Measurements from ENCODE around the gene INSC.

Gene INSC

GRCh38 chr11:15107730-15108515 is 6.8 kb upstream of the INSC start:
- no peak for DNase-seq (ENCODE audit: low read depth in 2 of 2, low spot score in 1 of 2)

GRCh38 chr11:15108592-15109130 is 6.1 kb upstream of the INSC start:
- DNase-seq (ENCODE audit: low read depth in 2 of 2, low spot score in 1 of 2), result no peak

GRCh38 chr11:15109602-15110001 is 5.1 kb upstream of the INSC start:
- no peak for DNase-seq (ENCODE audit: low read depth in 2 of 2, low spot score in 1 of 2)

DNA sequence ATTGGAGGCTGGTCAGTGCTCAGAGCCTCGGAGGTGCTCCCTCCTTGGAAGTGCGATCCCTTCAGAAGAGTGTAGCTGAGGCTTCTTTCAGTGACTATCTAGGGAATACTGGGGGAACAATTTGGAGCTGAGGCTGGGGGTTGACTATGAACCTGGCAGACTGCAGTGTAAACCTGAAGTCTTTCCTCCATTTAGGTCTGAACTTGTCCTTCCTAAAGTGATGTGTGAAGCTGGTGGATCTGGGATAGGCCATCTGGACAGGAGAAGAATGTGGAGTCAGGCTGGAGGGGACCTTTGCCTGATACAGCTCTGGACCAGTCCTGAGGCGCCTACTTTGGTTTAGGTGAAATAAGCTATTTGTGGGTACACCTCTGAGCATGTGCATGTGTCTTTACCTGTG is 3.5 kb upstream of the INSC start:
- DNase-seq (ENCODE audit: low read depth in 2 of 2, low spot score in 1 of 2), result no peak

GRCh38 chr11:15112131-15112541 is 2.6 kb upstream of the INSC start:
- DNase-seq (ENCODE audit: low read depth in 2 of 2, low spot score in 1 of 2), result no peak

DNA sequence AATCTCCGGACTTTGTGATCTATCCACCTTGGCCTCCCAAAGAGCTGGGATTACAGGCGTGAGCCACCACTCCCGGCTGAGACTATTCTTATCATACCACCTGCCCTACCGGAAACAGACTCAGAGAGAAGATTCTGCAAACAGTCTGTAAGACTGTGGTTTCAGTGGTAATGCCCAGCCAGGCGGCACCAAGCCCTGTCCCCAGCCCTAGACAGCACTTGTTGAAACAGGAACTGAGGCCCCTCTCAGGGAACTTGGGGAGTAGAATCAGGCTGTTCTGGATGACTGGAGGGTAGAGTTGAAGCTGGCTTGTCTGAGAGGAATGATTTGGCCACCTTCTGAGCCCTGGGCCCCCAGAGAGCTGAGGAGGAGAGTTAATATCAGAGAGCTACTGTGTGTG is 1.3 kb upstream of the INSC start:
- no peak for DNase-seq (ENCODE audit: low read depth in 2 of 2, low spot score in 1 of 2)

DNA sequence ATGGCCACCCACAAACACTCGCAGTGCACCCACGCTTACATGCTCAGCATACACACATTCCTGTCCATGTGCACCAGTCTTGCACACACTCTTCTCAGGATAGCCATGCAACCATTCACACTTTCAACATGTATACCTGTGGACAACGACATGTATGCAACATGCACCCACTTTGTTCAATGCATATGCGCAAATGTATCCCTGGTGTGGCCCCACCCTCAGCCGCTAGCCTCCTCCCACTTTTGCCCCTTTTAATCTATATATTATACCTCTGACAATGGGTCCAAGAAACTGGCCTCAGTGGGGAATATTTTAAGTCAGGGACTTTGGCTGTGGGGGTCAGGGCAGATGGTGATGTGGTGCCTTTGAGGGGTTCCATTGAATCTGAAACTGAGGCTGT is 963 bp downstream of the INSC start:
- no peak for DNase-seq (ENCODE audit: low read depth in 2 of 2, low spot score in 1 of 2)

- DNase-seq (ENCODE audit: low read depth in 2 of 2, low spot score in 1 of 2), result no peak
These were observed 3.0 kb downstream of the INSC start for GRCh38 chr11:15117751-15118150.

DNA sequence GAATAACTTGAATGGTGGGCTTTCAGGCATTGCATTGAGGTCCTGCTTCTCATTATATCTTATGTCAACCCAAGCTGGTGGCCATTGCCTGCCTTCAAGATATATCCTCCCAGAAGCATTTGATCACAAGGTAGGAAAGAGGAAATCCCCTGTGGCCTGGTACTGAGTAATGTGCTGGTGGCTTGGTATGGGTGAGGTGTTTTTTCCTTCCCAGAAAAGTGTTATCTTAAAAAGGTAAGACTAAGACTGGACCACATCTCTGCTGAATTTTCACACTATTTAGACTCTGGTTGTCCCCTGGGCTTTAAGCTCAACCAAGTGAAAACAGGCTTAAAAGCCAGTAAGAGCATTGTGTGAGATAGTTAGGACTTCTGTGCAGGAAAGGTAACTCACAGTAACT is 3.7 kb downstream of the INSC start:
- DNase-seq (ENCODE audit: low read depth in 2 of 2, low spot score in 1 of 2), result no peak

DNA sequence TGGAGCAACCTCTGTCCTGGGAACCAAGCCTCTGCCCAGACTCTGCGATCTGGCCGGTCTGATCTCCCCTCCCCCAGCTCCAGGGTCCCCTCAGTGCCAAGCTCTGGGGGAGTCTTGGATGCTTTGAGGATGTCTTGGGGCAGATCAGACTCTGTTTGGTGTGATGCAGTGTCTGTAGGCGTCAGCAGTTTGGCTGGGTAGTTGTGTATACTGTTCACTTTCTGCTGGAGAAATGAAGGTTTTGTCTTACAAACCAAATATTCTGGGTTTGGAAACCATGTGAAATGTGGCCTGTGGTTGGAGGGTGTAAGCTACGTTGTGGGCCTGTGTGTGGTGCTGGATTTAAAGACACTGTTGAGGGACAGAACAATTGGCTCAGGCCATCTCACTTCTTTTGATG is 4.6 kb downstream of the INSC start:
- no peak for DNase-seq (ENCODE audit: low read depth in 2 of 2, low spot score in 1 of 2)

DNA sequence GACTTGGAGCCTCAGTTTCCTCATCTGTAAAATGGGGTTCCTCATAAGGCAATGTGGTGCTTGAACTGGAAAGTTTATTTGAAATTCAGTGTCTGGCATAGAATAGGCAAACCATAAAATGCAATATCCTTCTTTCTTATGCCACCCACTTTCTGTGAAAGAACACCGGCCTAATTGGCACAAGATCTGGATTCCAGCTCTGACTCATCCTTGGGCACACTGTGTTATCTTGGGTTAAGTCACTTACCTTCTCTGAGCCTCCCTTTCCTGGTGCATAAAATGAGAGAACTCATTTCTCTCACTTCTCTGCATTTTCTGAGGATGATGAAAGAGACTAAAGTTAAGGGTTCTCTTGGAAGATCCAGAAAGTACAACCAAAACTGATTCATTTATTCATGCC is 5.1 kb downstream of the INSC start:
- DNase-seq (ENCODE audit: low read depth in 2 of 2, low spot score in 1 of 2), result no peak

- no peak for DNase-seq (ENCODE audit: low read depth in 2 of 2, low spot score in 1 of 2)
These were observed 9.1 kb downstream of the INSC start for GRCh38 chr11:15123849-15124248.

DNA sequence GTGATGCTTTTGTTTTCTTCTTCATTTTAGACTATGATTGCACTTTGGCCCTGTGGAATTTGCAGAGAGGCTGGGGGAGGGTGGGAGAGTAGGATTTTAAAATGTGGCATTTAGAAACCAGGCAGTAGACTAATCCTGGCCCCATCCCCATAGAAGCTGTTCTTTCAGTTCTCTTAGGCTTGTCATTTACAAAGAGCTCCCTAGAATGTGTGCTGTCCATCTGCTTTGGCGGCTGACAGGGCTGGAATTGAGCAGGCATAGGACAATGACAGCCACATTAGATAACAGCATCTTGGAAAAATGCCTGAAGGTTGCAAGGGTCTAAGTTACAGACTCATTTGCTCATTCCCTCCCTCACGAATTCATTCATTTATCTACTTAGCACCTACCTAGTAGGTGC is 9.8 kb downstream of the INSC start:
- no peak for DNase-seq (ENCODE audit: low read depth in 2 of 2, low spot score in 1 of 2)

DNA sequence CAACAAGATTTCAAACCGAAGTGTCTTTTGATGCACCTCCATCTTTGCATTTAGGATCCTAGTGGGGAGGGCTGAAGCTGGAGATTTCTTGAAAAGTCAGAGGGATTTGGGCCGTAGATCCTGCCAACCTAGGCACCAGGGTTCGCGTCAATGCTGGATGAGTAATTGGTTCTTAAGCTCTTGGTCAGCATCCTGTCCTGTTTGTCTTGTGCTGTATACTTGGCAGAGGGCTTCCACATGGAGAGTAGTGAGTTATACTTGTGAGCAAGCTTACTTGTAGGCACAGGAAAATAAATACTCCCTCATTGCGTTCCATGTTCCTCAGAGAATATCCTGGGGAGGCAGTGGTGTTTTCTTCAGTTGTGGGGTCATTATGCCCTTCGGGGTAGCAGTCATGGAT is 12.6 kb downstream of the INSC start:
- no peak for DNase-seq (ENCODE audit: low read depth in 2 of 2, low spot score in 1 of 2)

DNA sequence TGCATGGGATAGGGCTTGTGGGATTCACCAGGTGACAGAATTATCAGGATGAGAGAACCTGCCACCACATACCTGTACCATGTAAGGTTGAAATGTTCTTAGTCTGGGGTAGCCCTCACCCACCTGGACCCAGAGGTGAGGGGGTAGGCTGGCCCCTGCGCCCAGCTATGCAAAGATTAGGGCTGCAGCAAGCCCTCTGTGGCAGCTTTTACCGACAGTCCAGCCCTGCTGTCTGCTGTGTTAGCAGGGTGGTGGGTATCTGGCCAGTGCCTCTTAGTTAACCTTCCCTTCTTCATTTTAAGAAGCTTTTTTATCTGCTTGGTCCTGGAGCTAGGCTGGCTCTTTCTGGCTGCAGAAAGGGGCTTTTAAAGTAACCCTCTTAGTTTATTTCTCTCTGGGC is 13.9 kb downstream of the INSC start:
- no peak for DNase-seq (ENCODE audit: low read depth in 2 of 2, low spot score in 1 of 2)

DNA sequence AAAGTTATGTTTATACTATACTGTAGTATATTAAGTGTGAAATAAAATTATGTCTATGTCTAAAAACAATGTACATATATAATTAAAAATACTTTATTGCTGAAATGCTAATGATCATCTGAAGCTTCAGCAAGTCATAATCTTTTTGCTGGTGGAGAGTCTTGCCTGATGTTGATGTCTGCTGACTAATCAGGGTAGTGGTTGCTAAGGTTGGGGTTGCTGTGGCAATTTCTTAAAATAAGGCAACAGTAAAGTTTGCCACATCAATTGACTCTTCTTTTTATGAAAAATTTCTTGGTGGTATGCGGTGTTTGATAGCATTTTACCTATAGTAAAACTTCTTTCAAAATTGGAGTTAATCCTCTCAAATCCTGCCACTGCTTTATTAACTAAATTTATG is 21.4 kb downstream of the INSC start:
- DNase-seq (ENCODE audit: low read depth in 2 of 2, low spot score in 1 of 2), result no peak

- DNase-seq (ENCODE audit: low read depth in 2 of 2, low spot score in 1 of 2), result no peak
These were observed 24.5 kb downstream of the INSC start for GRCh38 chr11:15139096-15139770.

- no peak for DNase-seq (ENCODE audit: low read depth in 2 of 2, low spot score in 1 of 2)
These were observed 25.4 kb downstream of the INSC start for GRCh38 chr11:15139958-15140659.

- DNase-seq (ENCODE audit: low read depth in 2 of 2, low spot score in 1 of 2), result no peak
These were observed 26.7 kb downstream of the INSC start for GRCh38 chr11:15141381-15141780.

- DNase-seq (ENCODE audit: low read depth in 2 of 2, low spot score in 1 of 2), result no peak
These were observed 28.1 kb downstream of the INSC start for GRCh38 chr11:15142838-15143237.

DNA sequence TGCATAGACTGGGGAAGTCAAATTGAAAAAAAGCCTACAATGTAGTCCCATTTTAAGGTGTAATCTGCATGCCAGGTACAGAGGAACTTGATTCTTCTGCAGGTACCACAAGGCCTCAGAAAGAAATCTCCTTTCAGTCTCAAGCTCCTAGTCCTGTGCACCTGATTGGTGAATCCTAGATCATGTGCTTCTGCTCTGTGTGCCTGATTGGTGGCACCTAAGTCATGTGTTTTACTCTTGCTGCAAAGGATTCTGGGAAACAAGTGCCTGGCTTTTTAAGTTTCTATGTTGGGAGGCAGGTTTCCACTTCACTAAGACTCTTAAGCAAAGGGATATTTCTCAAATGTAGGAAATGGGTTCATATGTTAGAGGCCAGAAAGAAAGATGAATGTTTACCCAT is 29.1 kb downstream of the INSC start:
- no peak for DNase-seq (ENCODE audit: low read depth in 2 of 2, low spot score in 1 of 2)

DNA sequence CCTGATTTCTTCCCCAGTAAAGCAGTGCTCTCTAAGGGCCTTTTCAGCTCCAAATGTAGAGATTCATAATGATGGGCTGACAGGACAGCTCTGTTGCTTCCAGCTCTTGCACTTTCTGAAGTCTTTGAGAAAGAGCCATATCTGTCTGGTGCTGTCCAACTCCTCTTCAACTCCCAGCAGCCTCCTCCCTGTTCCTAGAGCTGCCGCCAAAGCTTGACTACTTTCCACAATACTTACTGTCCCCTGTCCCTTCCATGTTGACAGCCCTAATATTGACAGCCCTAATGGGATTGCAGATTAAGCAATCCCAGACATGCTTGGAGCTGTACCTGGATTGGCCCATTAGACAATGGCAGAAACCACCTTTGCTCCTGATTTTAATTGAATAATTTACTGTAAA is 29.6 kb downstream of the INSC start:
- DNase-seq (ENCODE audit: low read depth in 2 of 2, low spot score in 1 of 2), result no peak

Data from stimulated activated CD8-positive, alpha-beta memory T cell treated with anti-CD3 and anti-CD28 coated beads, Interleukin-4, amount 100 ng/mL, for 1 hour (primary cell).